Left cardiac atrium (tissue), 4 donors: ENCODE data around the gene TMEM9. TPM values are rescaled to one million over a fixed set of nuclear protein-coding genes. Genes with fewer than 3 reads are reported as not detected.
A peak's percentile ranks its signal among the peaks of the same experiment; 100 is the strongest.

Experiments used
- ATAC-seq, 2 donors: fragments of 200-7000 bp; cut with Tn5 transposase; one replicate each; pipeline ENCODE4 v1.9.1; 2020; ENCODE audit warnings: mild to moderate bottlenecking in 2 of 2, moderate library complexity in 2 of 2
- DNase-seq: peaks from one replicate; pipeline ENCODE4 v3.0.0-alpha.2; 2020
- intact Hi-C, 2 donors: fragments of 100-400 bp; cut with DNase I; formaldehyde crosslinking; loops; one replicate each; pipeline versions ENCODE4 v1.14.1 to v1.15.1; 2022 to 2023
- total RNA-seq, 2 donors: library from RNA; stranded (reverse); fragmentation: NEBNext Ultra II Directional; extraction: Animal tissue kit (Norgen Biotek cat#: 25700); gene quantifications; one replicate each; pipeline ENCODE4 v1.2.1, GENCODE V29; 2021
- donor health status: DM: no; HTN: yes; CAD: no.
- donor health status: DM: no; HTN: yes; CAD: no; lungs with severe emphysema.
- donor health status: DM: yes; HTN: yes; CAD: no.
- donor health status: Dilated cardiomyopathy.

The TMEM9 gene
- total RNA-seq, 2 donors from 2014 or later, result 34.9 to 35.7 TPM

DNA sequence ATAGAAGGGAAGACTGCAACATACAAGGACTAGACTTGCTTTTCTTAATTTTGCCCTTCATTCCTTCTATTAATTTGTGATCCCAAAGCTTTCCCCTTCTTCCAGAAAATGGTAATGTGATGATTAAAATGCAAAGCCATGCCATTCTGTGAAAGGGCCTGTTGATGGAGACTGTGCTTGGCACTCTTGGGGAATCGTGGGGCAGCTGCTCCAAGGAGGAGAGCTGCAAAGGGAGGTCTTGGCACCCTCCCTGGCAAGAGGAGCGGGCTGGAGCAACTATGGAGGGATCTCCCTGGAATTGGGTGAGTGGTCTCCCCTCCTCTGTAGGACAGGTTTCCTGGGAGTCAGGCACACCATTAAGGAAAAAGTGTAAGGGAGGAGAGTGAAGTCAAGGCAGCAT is 58.7 kb downstream of the TMEM9 start:
- ATAC-seq (no peak), DNase-seq (no peak)
- intact Hi-C loops, result no loop called here

DNA sequence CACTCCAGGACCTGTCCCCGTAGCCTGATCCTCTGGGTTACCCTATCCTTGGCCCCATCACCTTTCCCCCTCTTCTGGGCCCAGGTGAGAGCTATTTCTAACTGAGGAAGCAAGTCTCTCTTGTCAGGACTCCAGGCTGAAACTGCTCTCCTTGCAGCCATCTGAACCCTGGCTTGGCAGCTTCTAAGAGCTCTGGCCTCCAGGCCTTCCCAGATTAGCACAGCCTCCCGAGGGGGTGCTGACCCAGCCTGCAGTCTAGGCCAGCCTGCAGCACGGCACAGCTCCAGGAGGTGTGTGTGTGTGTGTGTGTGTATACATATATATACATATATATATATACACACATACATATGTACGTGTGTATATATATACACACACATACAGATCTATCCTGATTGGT is 59.4 kb downstream of the TMEM9 start:
- DNase-seq, result no peak
- peak in 1 of 2 donors; percentile 38 for ATAC-seq
- intact Hi-C loops, result no loop called here

DNA sequence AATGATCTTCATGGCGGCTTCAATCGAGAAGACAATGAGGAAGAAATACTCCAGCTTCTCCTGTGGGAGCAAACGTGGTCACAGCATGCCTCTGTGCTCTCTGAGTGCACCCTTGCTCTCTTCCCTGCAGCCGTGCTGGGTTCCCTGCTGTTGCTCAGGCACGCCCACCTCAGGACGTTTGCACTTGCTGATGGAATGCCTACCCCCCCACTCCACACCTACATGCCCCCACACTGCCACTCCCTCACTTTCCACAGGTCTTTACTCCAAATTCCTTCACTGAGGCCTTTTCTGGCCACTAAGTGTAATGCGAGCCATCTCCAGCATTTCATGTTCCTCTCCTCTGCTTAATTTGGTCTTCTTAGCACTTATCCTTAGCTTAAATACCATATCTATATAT is 60.3 kb downstream of the TMEM9 start:
- ATAC-seq, result no peak
- intact Hi-C loops, result no loop called here

DNA sequence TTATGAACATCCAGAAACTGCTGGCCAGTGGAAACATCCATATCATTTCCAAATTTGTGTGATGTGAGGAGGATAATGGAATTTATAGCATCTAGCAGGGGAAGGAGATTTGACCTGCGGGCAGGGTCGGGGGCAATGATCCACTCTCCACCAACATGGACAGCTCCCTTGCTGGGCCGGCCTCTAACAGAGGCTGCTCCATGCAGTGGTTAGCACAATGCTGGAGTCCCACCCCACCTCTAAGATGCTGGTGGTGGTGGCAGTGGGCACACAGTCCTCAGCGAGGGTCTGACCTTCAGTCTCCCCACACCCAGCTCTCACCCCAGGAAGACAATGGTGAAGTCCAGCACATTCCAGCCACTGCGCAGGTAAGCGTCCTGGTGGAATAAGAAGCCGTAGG is 60.7 kb downstream of the TMEM9 start:
- intact Hi-C loops, result no loop called here
- no peak for ATAC-seq
- DNase-seq, result no peak

More for the DNA sequence above, 60.3 kb downstream of the TMEM9 start:
- no peak for DNase-seq

DNA sequence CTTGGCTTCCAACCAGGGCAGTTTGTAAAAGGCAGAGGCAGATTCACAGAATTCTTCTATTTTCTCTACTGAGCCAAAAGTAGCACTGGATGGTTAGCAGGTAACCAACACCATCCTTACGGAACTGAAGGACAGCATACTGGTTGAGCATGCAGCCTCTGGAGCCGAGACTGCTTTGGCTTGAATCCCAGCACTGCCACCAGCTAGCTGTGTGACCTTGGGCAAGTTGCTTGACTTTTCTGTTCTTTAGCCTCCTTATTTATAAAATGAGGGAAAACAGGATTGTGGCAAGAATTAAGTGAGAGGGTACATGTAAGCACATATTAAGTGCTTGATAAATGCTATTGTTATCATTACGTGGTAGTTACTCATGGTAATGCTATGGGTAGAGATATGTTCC is 61.5 kb downstream of the TMEM9 start:
- intact Hi-C loops, result no loop called here
- no peak for ATAC-seq
- no peak for DNase-seq

- DNase-seq (no peak), ATAC-seq (no peak)
- intact Hi-C loops, result no loop called here
These were observed 63.0 kb downstream of the TMEM9 start for GRCh38 chr1:201091256-201091655.

GRCh38 chr1:201090541-201090940 is 63.7 kb downstream of the TMEM9 start:
- intact Hi-C loops, result no loop called here
- ATAC-seq (no peak), DNase-seq (no peak)

GRCh38 chr1:201089596-201089995 is 64.7 kb downstream of the TMEM9 start:
- intact Hi-C loops, result no loop called here
- ATAC-seq (no peak), DNase-seq (no peak)

- no peak for ATAC-seq
- DNase-seq, result no peak
- intact Hi-C loops, result no loop called here
These were observed 65.3 kb downstream of the TMEM9 start for GRCh38 chr1:201088901-201089525.

DNA sequence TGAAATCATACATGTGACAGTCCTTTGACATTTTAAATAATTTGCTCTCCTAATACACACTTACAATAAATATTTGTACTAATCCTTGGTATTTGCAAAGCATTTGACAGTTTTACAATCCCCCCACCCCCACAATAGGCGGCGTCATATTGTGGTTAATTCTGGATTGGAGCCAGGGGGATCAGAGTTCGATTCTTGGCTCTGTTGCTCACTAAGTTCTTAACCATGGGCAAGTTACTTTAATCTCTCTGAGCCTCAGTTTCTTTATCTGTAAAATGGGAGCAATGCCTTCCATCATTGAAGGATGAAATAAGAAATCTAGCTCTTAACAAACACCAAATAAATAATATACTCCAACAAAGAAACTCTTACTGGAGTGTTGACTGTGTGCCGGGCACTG is 65.9 kb downstream of the TMEM9 start:
- ATAC-seq, result no peak
- intact Hi-C loops, result no loop called here

DNA sequence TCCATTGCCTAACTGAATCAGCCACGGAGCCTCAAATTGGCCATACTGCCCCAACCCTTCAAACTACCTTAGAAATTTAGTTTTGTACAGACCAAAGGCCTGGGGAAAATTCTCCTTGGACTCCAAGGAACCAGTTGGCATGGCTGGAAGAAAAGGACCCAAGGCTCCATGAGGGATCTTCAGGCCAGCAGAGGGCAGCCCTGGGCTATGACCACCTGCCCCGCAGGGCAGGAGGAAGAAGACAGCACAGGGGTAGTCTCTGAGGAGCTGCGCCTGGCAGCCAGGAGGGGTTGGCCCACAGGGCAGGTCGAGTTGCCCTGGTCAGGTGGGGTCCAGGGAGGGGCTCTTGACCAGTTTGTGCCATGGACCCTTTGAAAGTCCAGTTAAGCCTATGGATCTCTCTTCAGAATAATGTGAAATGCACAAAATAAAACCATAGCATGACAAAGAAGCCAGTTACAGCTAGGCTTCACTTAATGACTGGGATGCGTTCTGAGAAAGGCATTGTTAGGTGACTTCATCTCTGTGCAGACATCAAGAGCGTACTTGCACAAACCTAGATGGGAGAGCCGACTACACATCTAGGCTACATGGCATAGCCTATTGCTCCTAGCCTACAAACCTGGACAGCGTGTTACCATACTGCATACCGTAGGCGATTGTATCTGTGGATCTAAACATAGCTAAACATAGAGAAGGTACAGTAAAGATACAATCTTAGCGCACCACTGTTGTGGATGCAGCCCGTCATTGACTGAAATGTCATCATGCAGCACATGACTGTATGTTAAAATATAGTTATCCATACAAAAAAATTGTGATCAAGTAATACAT is 68.2 kb downstream of the TMEM9 start:
- intact Hi-C loops, result loop anchor here in 1 of 2 donors (2.0 kb wide), 1 partner anchor 137 kb away; no protein-coding TSS in a partner anchor
- ATAC-seq (peak; percentile 68 to 81), DNase-seq (peak; percentile 48)

More for the DNA sequence above, 65.9 kb downstream of the TMEM9 start:
- no peak for DNase-seq

Other genes starting within 250 kb of the TMEM9 start
- 1 to 10 TPM in 1 of 2 donors, under 1 TPM in 1; 0.94 to 1.0 TPM for gene KIF21B, start 130.8 kb downstream of the TMEM9 start, total RNA-seq
- not detected for gene CACNA1S, start 42.0 kb downstream of the TMEM9 start, total RNA-seq
- gene ASCL5, start 27.3 kb downstream of the TMEM9 start, total RNA-seq, result not detected
- gene IGFN1, start 36.4 kb upstream of the TMEM9 start, total RNA-seq, result under 1 TPM in 1 of 2 donors, not detected in 1; 0.05 TPM
- 1 to 10 TPM in 1 of 2 donors, under 1 TPM in 1; 0.77 to 1.0 TPM for gene PKP1, start 129.0 kb upstream of the TMEM9 start, total RNA-seq
- gene TNNT2, start 223.2 kb upstream of the TMEM9 start, total RNA-seq, result 1,000 to 10,000 TPM; 4,860 to 5,317 TPM
- 1 to 10 TPM; 1.3 to 1.4 TPM for gene LAD1, start 244.8 kb upstream of the TMEM9 start, total RNA-seq